HTR-8/SVneo (cell line): ENCODE results near the gene OSBPL5.
A peak's percentile ranks its signal among the peaks of the same experiment; 100 is the strongest.

Experiments
- DNase-seq: peaks from one replicate; pipeline ENCODE4 v3.0.0; 2011; ENCODE audit warnings: low spot score, mixed read lengths; ENCODE audit not compliant: insufficient read length
- FAIRE-seq: peaks from 2 replicates; lab custom pipeline; 2011; peaks lifted over from hg19 to GRCh38; lab: Jason Lieb, UNC

OSBPL5 gene, protein sequence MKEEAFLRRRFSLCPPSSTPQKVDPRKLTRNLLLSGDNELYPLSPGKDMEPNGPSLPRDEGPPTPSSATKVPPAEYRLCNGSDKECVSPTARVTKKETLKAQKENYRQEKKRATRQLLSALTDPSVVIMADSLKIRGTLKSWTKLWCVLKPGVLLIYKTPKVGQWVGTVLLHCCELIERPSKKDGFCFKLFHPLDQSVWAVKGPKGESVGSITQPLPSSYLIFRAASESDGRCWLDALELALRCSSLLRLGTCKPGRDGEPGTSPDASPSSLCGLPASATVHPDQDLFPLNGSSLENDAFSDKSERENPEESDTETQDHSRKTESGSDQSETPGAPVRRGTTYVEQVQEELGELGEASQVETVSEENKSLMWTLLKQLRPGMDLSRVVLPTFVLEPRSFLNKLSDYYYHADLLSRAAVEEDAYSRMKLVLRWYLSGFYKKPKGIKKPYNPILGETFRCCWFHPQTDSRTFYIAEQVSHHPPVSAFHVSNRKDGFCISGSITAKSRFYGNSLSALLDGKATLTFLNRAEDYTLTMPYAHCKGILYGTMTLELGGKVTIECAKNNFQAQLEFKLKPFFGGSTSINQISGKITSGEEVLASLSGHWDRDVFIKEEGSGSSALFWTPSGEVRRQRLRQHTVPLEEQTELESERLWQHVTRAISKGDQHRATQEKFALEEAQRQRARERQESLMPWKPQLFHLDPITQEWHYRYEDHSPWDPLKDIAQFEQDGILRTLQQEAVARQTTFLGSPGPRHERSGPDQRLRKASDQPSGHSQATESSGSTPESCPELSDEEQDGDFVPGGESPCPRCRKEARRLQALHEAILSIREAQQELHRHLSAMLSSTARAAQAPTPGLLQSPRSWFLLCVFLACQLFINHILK

DNA sequence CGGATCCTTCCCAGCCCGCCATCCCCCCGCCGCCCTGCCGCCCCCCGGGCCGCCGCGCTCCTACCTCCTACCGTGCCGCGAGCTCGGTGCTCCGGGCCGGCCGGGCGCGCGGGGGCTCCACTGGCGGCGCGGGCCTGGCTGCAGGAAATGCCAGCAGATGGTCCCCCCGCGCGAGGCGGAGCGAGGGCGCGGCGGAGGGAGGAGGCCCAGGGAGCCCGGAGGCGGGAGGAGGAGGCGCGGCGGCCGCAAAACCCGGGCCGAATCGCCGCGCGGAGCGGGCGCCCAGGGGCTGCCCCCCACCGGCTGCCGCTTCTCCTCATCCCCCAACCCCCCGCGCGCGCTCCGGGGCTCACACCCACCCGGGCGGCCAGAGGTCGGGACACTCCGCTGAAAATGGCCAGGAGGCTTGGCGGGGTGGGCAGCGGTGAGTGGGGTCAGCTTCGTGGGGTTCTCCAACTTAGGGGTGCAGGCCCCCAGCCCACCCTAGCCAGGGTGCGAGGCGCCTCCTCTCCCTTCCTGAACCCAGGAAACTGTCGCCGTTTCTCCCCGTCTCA, at the start of gene OSBPL5:
TSS of gene OSBPL5 (minus strand) at position 159 of the 554 bp plus-strand sequence. CDS start 36,162 bp downstream, outside the sequence.
- FAIRE-seq (no peak), DNase-seq (peak; percentile 67)

GRCh38 chr11:3214420-3214699, 49.2 kb upstream of the OSBPL5 start:
- no peak for DNase-seq
- no peak for FAIRE-seq

DNA sequence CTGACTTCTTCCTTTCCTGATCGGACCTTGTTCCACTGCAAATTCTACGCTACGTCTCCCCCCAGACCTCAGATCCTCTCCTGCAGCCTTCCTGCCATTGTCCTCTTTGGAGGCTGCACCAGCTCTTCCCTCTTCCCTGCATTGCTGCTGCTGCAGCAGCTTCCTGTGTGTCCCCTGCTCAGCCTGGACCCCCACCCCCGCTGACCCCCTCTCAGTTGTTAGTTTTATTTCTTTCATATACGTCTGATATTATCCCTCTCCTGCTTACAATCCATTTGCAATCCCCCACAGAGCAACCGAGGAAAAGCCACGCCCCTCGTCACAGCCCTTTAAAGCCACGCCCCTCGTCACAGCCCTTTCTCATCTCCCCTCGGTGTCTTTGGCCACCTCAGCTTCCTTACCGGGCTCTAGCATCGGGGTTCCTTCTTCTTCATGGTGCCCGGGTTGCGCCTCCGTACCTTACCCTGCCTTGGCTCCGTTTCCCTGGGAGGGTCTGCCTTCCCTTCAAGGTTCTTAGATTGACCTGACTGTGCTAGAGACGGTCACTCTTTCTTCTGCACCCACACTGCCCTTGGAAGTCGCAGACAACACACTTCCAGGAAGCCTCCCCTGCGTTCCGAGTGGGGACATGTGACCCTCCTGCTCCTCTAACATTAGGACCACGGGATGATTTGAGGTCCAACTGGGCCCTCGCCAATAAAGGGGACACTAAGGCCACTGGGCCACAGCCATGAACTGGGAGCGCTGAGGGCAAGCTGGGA, 48.7 kb upstream of the OSBPL5 start:
- no peak for DNase-seq
- FAIRE-seq: no peak

DNA sequence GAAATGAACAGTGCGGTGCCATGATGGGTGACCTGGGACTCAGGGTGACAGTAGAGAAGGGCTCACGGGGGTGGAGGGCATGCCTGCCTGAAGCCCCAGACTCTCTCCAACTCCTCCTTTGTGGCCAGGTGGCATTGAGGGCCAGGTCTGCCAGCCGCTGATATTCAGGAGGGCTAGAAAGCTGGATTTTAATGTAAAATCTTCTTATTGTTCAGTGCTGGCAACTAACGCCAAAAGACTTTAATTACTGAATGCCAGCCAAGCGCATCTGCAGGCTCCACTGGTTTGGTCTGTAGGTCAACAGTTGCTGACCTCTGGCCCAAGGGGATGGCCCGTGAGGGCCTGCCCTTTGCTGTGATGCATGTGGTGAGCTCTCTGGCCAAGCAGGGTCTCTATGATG, 43.2 kb upstream of the OSBPL5 start:
- no peak for DNase-seq
- no peak for FAIRE-seq

DNA sequence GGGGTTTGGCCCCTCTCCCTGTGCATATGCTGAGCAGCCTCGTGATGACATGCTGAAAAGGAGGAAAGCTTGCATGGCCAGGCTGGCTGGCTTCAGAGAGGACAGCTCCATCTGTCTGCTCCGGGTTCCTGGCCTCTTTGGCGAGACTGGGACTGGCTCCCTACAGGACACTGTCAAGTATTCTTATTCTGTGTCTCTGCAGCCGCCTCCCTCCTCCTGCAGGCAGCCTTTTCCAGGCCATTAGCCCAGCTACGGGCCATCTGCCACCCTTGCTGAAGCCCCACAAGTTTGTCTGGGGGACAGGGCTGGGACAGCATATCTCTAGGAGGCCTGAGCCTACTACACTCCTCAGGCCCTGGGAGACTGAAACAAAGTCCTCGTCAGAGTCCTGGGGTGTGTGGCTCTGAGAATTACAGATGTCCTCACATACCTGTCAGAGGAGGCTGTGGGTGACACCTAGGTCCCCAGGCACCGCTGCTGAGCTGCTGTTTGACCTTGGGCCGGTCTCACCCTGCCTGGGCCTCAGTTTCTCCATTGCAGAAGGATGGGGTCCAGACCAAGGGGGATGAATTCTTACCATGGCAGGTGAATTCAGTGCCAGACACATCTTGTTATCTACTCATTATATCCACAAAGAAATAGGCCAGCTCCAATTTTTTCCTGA, 42.5 kb upstream of the OSBPL5 start:
- DNase-seq (no peak), FAIRE-seq (no peak)

- DNase-seq (no peak), FAIRE-seq (no peak)
Observed at GRCh38 chr11:3206922-3207204, 41.8 kb upstream of the OSBPL5 start.

GRCh38 chr11:3206156-3206921, 41.2 kb upstream of the OSBPL5 start:
- no peak for DNase-seq
- FAIRE-seq: peak; percentile 100

DNA sequence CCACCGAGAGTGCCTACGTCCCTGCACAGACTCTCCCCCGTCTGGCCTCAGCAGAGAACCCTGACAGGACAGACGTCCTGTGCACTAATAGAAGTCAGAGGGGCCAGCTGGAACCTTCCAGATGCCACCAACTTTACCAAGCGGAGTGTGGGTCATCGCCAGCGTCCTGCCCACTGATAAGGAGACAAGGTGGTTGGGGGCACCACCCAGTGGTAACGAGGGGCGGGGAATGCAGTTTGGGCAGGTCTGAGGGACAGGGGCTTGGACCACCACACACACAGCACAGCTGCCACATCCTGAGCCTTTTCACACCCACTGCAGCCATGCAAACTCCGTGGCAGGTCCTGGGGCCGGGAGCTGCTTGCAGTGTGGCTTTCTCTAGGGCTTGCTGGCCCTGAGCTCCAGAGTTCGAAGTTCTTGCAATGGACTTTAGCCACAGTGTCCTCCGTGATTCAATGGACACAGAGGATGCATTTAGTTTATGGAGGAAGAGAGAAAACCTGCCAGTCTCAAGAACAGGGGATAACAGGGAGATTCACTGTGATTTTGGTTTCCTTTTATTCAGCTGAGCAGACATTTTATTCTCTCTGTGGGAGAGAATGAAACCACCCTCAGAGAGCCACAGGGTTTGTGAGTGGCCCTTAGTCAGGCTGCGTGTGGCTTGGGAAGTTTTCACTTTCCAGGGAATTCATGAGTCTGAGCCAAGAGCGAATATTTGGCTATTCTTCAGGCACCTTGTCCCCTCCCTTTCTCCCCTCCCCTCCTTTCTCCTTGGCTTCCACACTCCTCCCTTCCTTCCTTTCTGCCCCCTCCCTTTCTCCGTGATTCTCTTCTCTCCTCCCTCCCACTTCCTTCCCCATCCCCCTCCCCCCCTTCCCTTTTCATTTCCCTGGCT, 40.4 kb upstream of the OSBPL5 start:
- DNase-seq: no peak
- FAIRE-seq: no peak

GRCh38 chr11:3204141-3205015, 39.3 kb upstream of the OSBPL5 start:
- DNase-seq (no peak), FAIRE-seq (peak; percentile 26)

GRCh38 chr11:3203221-3204043, 38.3 kb upstream of the OSBPL5 start:
- no peak for FAIRE-seq
- DNase-seq: no peak

GRCh38 chr11:3202759-3203158, 37.6 kb upstream of the OSBPL5 start:
- DNase-seq: no peak
- FAIRE-seq: no peak

- no peak for FAIRE-seq
- no peak for DNase-seq
Observed at GRCh38 chr11:3202305-3202704, 37.2 kb upstream of the OSBPL5 start.

GRCh38 chr11:3201677-3202181, 36.6 kb upstream of the OSBPL5 start:
- DNase-seq (no peak), FAIRE-seq (no peak)

DNA sequence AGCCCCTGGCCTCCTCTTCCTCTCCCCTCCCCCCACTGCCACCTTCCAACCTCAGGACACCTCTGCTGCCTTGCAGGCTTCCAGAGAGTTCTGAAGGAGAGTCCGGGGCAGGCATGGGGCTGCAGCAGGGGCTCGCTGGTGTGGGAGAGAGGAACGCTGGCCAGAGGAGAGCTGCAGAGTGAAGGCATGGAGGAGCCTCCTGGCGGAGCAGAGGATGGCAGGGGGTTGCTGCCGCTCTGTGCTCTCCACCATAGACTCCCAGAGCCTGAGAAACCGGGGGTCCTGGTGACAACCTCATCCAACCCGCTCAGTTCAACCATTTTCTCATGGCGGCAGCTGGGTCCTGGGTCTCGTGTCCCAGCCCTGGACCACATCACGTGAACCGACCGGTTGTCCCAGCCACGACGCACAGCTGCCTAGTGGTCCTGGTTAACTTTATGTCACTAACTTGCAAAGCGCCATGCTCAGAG, 36.0 kb upstream of the OSBPL5 start:
- DNase-seq: no peak
- FAIRE-seq: no peak

GRCh38 chr11:3200388-3201111, 35.4 kb upstream of the OSBPL5 start:
- DNase-seq (no peak), FAIRE-seq (no peak)
